Hepatocyte (in vitro differentiated cells): ENCODE results near the gene TTLL3.

ENCODE experiments used
- CTCF ChIP-seq: fragments of 200-600 bp; sonication (generic); IDR thresholded peaks from 2 replicates; pipeline ENCODE4 v1.5.1; 2016; ENCODE audit warnings: antibody characterized with exemption, mild to moderate bottlenecking; ENCODE audit not compliant: poor library complexity
- EZH2 ChIP-seq: fragments of 200-600 bp; sonication (generic); IDR thresholded peaks from 2 replicates; pipeline ENCODE4 v1.6.1; 2016; ENCODE audit warnings: antibody characterized with exemption, mild to moderate bottlenecking, borderline replicate concordance
- EZH2phosphoT487 ChIP-seq: fragments of 200-600 bp; sonication (generic); IDR thresholded peaks from one replicate; pipeline ENCODE4 v1.6.1; 2018; ENCODE audit warnings: antibody characterized with exemption, mild to moderate bottlenecking, low read depth, moderate library complexity; ENCODE audit not compliant: unreplicated experiment, severe bottlenecking

- no peak for TF ChIP-seq CTCF
- no peak for TF ChIP-seq EZH2phosphoT487
- no peak for TF ChIP-seq EZH2
Observed at GRCh38 chr3:9785602-9786001, 24.5 kb upstream of the TTLL3 start.
